NCI-H146 (cell line): ENCODE results near the gene RPL32.
A peak's percentile ranks its signal among the peaks of the same experiment; 100 is the strongest.
"Not testable (repeated sequence)": the region's sequence is repeated elsewhere in the genome, so short reads cannot be mapped to it uniquely, and the experiment has no call there.

Source experiments
- DNase-seq: peaks from one replicate; lab custom pipeline; 2025; lab: John Stamatoyannopoulos, UW

Gene RPL32

GRCh38 chr3:12868039-12869034 lies 27.0 kb upstream of the RPL32 start:
- DNase-seq, result peak; percentile 75

- DNase-seq, result no peak
These were observed 25.5 kb upstream of the RPL32 start for GRCh38 chr3:12866836-12867235.

- no peak for DNase-seq
These were observed 23.9 kb upstream of the RPL32 start for GRCh38 chr3:12865271-12865670.

GRCh38 chr3:12862387-12862786 lies 21.0 kb upstream of the RPL32 start:
- DNase-seq, result no peak

- no peak for DNase-seq
These were observed 20.2 kb upstream of the RPL32 start for GRCh38 chr3:12861611-12862010.

GRCh38 chr3:12859840-12860239 lies 18.5 kb upstream of the RPL32 start:
- DNase-seq, result no peak

GRCh38 chr3:12856626-12857025 lies 15.3 kb upstream of the RPL32 start:
- DNase-seq, result no peak

GRCh38 chr3:12854565-12854964 lies 13.2 kb upstream of the RPL32 start:
- no peak for DNase-seq

- DNase-seq, result not testable (repeated sequence)
These were observed 12.5 kb upstream of the RPL32 start for GRCh38 chr3:12853847-12854246.

- no peak for DNase-seq
These were observed 10.8 kb upstream of the RPL32 start for GRCh38 chr3:12852201-12852600.

- no peak for DNase-seq
These were observed 4.4 kb upstream of the RPL32 start for GRCh38 chr3:12845811-12846210.

- no peak for DNase-seq
These were observed 1.1 kb upstream of the RPL32 start for GRCh38 chr3:12842469-12842868.

- DNase-seq, result no peak
These were observed 584 bp upstream of the RPL32 start for GRCh38 chr3:12841970-12842328.

- DNase-seq, result peak; percentile 29
These were observed 695 bp downstream of the RPL32 start for GRCh38 chr3:12840591-12841148.

- not testable (repeated sequence) for DNase-seq
These were observed 1.2 kb downstream of the RPL32 start for GRCh38 chr3:12840148-12840547.

GRCh38 chr3:12839156-12839946 lies 2.0 kb downstream of the RPL32 start:
- DNase-seq, result no peak

GRCh38 chr3:12838179-12838965 lies 3.0 kb downstream of the RPL32 start:
- no peak for DNase-seq

- DNase-seq, result no peak
These were observed 3.9 kb downstream of the RPL32 start for GRCh38 chr3:12837295-12837986.

GRCh38 chr3:12835052-12835665 lies 6.2 kb downstream of the RPL32 start:
- no peak for DNase-seq

GRCh38 chr3:12833222-12834161 lies 7.9 kb downstream of the RPL32 start:
- DNase-seq, result no peak
